KOPT-K1 (cell line): ENCODE data around the gene TBC1D22A.
"Not testable (repeated sequence)": the region's sequence is repeated elsewhere in the genome, so short reads cannot be mapped to it uniquely, and the experiment has no call there.

Experiments used
- H3K27ac ChIP-seq: fragments of 200-600 bp; sonication (generic); 2 replicates; pipeline ENCODE4 v1.5.1; 2016; ENCODE audit warnings: antibody characterized with exemption, mild to moderate bottlenecking, low read depth, low read length; ENCODE audit not compliant: poor library complexity, severe bottlenecking
- H3K36me3 ChIP-seq: fragments of 200-600 bp; sonication (generic); 2 replicates; pipeline ENCODE4 v1.5.1; 2017; ENCODE audit warnings: antibody characterized with exemption, mild to moderate bottlenecking, low read length, moderate library complexity; ENCODE audit not compliant: insufficient read depth
- H3K9me3 ChIP-seq: fragments of 200-600 bp; sonication (generic); 2 replicates; pipeline ENCODE4 v1.5.1; 2017; ENCODE audit warnings: antibody characterized with exemption, low read length, mild to moderate bottlenecking; ENCODE audit not compliant: insufficient read depth, poor library complexity, severe bottlenecking

The TBC1D22A gene

DNA sequence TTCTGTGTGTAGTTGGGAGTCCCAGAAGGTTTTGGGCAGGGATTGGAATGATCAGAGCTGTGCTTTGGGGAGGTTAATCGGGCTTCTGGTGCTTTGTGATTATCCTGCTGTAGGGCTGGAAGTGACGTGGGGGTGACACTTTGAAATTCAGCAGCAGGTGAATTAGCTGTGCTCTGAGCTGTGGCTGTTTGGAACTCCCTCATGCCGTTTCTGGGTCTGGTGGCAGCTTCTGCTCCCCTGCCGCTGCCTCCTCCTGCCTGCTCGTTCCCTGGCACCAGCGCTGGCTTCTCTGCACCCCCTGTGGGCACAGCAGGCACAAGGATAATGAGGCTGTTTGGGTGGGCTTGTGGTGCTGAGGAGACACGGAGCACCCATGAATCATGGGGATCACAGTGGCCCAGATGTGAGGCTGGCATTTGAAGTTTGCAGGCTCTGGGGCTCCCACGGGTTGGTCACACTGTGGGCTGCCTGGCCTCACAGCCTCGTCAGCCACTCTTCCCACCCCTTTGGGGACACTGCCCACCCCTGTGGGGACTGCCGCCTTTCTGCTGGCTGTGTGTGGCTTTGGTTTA is 49.7 kb downstream of the TBC1D22A start:
- H3K36me3 ChIP-seq, result peaks cover 34% of the 10 kb centered on the region
- no peaks in the 10 kb centered on the region for H3K9me3 ChIP-seq

DNA sequence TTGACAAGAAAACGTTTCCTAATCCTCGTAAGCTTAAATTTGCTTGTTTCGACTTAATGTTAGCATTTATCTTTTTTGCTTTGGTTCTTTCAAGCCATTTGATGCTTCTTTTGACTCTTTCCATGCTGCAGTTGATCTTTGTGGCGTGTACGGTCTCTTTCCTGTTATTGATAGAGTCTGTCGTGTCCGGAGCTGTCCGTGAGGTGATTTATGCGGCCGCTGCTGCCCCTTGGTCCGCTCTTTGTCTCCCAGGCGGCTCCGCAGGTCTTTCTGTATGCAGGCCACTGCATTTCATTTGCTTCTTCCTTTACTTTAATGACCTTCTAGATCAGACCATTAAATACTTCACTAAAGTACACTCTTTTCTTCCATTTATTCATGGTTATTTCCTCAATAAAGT is 50.3 kb downstream of the TBC1D22A start:
- no peak overlapping the region for H3K27ac ChIP-seq
- H3K36me3 ChIP-seq, result peaks cover 34% of the 10 kb centered on the region
- H3K9me3 ChIP-seq, result no peaks in the 10 kb centered on the region

More for the DNA sequence above, 49.7 kb downstream of the TBC1D22A start:
- no peak overlapping the region for H3K27ac ChIP-seq

DNA sequence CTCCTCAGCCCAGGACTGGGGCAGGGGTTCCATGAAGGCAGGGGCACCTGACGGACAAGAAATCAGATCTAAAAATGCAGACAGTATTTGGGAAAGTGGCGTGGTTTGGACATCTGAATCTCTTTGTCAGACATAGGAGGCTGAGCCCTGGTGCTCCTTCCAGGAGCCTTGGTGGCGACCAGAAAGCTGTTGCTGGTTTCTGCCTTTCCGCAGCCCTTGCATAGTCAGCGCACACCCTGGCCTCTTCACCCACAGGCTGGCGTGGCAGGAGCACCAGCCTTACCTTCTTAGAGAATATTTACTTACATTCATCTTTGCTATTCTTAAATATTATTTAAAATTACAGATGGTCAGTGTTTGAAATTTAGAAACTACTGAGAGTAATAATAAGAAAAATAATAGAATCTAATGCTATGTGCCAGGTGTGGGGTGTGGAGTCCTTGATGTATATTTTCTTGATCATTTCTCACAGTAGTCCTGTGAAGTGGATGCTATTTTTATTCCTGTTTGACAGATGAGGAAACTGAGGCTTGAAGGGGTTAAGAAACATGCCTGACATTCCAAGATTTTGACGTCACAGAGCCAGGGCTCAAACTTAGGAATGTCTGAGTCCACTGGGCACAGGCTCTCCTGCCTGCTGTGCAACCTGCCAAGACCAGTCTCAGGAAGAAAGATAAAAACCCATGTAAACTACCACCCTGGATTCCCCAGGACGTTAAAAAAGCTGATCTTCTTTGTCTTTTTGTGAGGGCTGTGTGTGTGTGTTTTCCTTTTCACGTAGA is 51.6 kb downstream of the TBC1D22A start:
- Histone ChIP-seq H3K27ac (no peak overlapping the region), H3K36me3 (peaks cover 26% of the 10 kb centered on the region; the same call in 1 of the 2 replicates), H3K9me3 (no peaks in the 10 kb centered on the region)

GRCh38 chr22:46815132-46815531 is 52.7 kb downstream of the TBC1D22A start:
- Histone ChIP-seq H3K27ac (no peak overlapping the region), H3K9me3 (no peaks in the 10 kb centered on the region), H3K36me3 (peaks cover 14% of the 10 kb centered on the region; the same call in 1 of the 2 replicates)

GRCh38 chr22:46815559-46815895 is 53.1 kb downstream of the TBC1D22A start:
- H3K9me3 ChIP-seq, result no peaks in the 10 kb centered on the region
- H3K36me3 ChIP-seq, result peaks cover 14% of the 10 kb centered on the region; the same call in 1 of the 2 replicates
- H3K27ac ChIP-seq, result no peak overlapping the region

- H3K9me3 ChIP-seq, result no peaks in the 10 kb centered on the region
- no peak overlapping the region for H3K27ac ChIP-seq
- peaks cover 8% of the 10 kb centered on the region; the same call in 1 of the 2 replicates for H3K36me3 ChIP-seq
These were observed 53.7 kb downstream of the TBC1D22A start for GRCh38 chr22:46815896-46816731.

GRCh38 chr22:46817390-46817789 is 54.9 kb downstream of the TBC1D22A start:
- not testable (repeated sequence) for H3K36me3 ChIP-seq, H3K27ac ChIP-seq, H3K9me3 ChIP-seq

DNA sequence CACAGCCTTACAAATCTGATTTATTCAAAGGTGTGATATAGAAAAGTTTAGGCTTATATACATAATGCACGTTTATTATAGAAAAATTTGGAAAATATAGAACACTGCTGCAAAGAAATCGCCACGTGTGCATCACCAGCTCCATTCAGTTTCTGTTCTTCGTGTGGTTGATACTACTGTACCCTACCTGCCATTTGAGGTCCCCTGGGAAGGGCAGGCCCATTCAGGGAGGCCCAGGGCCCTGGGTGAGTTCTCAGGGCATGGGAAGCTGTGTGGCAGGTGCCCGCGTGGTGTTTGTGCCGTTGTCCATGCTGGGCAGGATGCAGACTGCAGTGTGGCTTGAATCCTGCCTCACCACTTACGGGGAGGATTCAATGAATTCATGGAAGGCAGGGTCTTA is 60.8 kb downstream of the TBC1D22A start:
- Histone ChIP-seq H3K36me3 (peaks cover 14% of the 10 kb centered on the region; the same call in 1 of the 2 replicates), H3K27ac (no peak overlapping the region), H3K9me3 (no peaks in the 10 kb centered on the region)

DNA sequence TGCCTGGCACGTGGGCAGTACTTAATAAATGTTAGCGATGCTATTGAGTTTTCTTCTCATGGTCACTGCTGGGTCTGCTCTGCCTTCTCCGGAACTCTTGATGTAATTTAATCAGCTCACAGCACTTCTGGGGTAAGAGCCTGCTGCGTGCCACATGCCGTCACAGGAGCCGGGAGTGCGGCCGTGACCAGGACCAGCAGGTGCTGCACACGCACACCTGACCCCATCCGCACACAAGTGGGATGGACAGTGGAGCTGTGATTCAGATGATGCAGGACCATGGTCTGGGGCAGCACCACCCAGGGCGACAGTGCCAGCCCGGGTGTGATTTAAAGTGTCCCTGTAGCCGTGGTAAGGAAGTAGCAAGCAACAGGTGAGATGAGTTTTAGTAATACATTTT is 61.2 kb downstream of the TBC1D22A start:
- Histone ChIP-seq H3K9me3 (no peaks in the 10 kb centered on the region), H3K36me3 (peaks cover 18% of the 10 kb centered on the region; the same call in 1 of the 2 replicates), H3K27ac (no peak overlapping the region)

DNA sequence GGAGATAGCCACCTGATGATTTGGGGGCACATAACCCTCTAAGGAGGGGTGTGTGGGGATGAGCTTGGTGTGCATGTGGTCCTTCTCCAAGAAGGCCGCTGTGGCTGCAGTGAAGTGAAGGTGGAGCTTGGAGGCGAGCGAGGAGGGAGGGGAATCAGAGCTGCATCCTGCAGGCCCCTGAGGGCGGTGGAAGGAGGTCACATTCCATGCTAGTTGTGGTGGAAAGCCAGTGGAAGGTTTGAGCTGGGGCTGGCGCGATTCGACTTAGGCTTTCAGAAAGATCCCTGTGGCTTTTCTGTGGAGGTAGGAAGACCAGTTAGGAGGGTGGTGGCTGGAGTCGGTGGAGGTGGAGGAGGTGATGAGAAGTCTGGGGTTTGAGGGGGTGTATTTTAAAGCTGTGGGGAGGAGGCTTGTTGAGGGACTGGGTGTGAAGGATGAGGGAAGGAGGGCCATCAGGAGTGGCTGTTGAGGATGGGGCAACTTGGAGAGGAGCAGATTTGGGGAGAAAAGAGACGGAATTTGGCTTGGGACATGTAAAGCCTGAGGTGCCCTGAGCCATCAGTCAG is 62.0 kb downstream of the TBC1D22A start:
- no peak overlapping the region for H3K27ac ChIP-seq
- no peaks in the 10 kb centered on the region for H3K9me3 ChIP-seq
- peaks cover 26% of the 10 kb centered on the region; the same call in 1 of the 2 replicates for H3K36me3 ChIP-seq

- Histone ChIP-seq H3K9me3 (no peaks in the 10 kb centered on the region), H3K27ac (no peak overlapping the region), H3K36me3 (peaks cover 31% of the 10 kb centered on the region; the same call in 1 of the 2 replicates)
These were observed 62.6 kb downstream of the TBC1D22A start for GRCh38 chr22:46824980-46825544.

- peaks cover 37% of the 10 kb centered on the region; the same call in 1 of the 2 replicates for H3K36me3 ChIP-seq
- H3K9me3 ChIP-seq, result no peaks in the 10 kb centered on the region
- no peak overlapping the region for H3K27ac ChIP-seq
These were observed 64.1 kb downstream of the TBC1D22A start for GRCh38 chr22:46826438-46827135.

- Histone ChIP-seq H3K27ac (no peak overlapping the region), H3K9me3 (no peaks in the 10 kb centered on the region), H3K36me3 (peaks cover 37% of the 10 kb centered on the region; the same call in 1 of the 2 replicates)
These were observed 64.8 kb downstream of the TBC1D22A start for GRCh38 chr22:46827136-46827780.

DNA sequence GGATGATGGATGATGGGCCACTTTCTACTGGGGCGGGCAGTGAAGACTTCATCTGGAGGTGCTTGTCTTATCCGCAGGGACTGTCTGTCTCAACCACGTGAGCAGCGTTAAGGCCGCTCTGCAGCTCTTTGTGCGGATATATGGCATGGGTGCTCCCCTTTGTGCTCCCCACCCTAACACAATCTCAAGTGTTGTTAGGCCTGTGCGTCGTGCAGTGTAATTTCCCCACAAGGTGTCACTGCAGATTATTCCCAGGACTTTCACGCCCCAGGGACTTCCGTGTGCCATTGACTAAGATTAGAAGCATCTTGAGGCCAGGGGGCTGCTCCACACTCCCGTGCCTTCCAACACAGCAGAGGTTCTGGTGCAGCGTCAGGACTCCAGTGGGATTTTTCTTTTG is 65.3 kb downstream of the TBC1D22A start:
- peaks cover 37% of the 10 kb centered on the region; the same call in 1 of the 2 replicates for H3K36me3 ChIP-seq
- peaks cover 1% of the 10 kb centered on the region for H3K9me3 ChIP-seq
- H3K27ac ChIP-seq, result no peak overlapping the region
